ENCODE measurements around the gene PROSER3.

DNA sequence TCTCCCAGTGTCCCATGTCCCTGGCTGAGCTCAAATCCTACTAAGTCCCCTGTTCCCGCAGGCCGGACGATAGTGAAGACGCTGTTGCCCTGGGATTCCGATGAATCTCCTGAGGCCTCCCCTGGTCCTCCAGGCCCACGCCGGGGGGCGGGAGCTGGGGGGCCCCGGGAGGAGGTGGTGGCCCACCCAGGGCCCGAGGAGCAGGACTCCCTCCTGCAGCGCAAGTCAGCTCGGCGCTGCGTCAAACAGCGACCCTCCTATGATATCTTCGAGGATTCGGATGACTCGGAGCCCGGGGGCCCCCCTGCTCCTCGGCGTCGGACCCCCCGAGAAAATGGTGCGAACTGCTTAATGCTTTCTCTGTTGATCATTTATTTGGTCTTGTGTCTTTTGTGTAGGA is 34.3 kb upstream of the PROSER3 start:
- TF ChIP-seq, protein P1, sequence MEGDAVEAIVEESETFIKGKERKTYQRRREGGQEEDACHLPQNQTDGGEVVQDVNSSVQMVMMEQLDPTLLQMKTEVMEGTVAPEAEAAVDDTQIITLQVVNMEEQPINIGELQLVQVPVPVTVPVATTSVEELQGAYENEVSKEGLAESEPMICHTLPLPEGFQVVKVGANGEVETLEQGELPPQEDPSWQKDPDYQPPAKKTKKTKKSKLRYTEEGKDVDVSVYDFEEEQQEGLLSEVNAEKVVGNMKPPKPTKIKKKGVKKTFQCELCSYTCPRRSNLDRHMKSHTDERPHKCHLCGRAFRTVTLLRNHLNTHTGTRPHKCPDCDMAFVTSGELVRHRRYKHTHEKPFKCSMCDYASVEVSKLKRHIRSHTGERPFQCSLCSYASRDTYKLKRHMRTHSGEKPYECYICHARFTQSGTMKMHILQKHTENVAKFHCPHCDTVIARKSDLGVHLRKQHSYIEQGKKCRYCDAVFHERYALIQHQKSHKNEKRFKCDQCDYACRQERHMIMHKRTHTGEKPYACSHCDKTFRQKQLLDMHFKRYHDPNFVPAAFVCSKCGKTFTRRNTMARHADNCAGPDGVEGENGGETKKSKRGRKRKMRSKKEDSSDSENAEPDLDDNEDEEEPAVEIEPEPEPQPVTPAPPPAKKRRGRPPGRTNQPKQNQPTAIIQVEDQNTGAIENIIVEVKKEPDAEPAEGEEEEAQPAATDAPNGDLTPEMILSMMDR (IDR thresholded peaks at IDR 0.05) = no peak
- TF ChIP-seq POLR2A (IDR thresholded peaks at IDR 0.05) = no peak
